Activated CD4-positive, alpha-beta T cell treated with anti-CD3 and anti-CD28 coated beads for 36 hours (primary cell): Measurements from ENCODE around the gene POU3F1. TPM values are rescaled to one million over a fixed set of nuclear protein-coding genes. Genes with fewer than 3 reads are reported as not detected.

Source experiments
- ATAC-seq: fragments of 200-7000 bp; cut with Tn5 transposase; one replicate; pipeline ENCODE4 v1.10.0; 2021; ENCODE audit warnings: mild to moderate bottlenecking, moderate library complexity
- CTCF ChIA-PET: fragments of 350-600 bp; sonication (Branson Sonifier 250); formaldehyde crosslinking; loops from one replicate; lab custom pipeline; 2021; ENCODE audit warnings: antibody characterized with exemption; lab: Charles Lee
- POLR2A ChIA-PET: fragments of 350-600 bp; sonication (Branson Sonifier 250); formaldehyde crosslinking; loops from one replicate; lab custom pipeline; 2021; ENCODE audit warnings: antibody characterized with exemption, inconsistent platforms; lab: Charles Lee
- DNase-seq: peaks from one replicate; pipeline ENCODE4 v3.0.0-alpha.2; 2020
- H3K27ac Mint-ChIP-seq: one replicate; pipeline ENCODE4 v1.8.0; 2021; ENCODE audit warnings: mixed read lengths
- H3K27me3 Mint-ChIP-seq: one replicate; pipeline ENCODE4 v1.8.0; 2021; ENCODE audit warnings: mixed read lengths
- H3K36me3 Mint-ChIP-seq: one replicate; pipeline ENCODE4 v1.8.0; 2021; ENCODE audit warnings: low read depth, mixed read lengths
- H3K4me1 Mint-ChIP-seq: one replicate; pipeline ENCODE4 v1.8.0; 2021; ENCODE audit warnings: mixed read lengths
- H3K4me3 Mint-ChIP-seq: one replicate; pipeline ENCODE4 v1.8.0; 2021; ENCODE audit warnings: mild to moderate bottlenecking, moderate library complexity, mixed read lengths
- H3K9me3 Mint-ChIP-seq: one replicate; pipeline ENCODE4 v1.8.0; 2021; ENCODE audit warnings: low read depth, mixed read lengths
- intact Hi-C, 2 experiments: fragments of 100-400 bp; cut with DNase I in 1 of 2; cut with micrococcal nuclease in 1 of 2; formaldehyde crosslinking; loops; one replicate each; pipeline versions ENCODE4 v1.14.2 to v1.15.1; 2022 to 2024; cut with DNase I, micrococcal nuclease
- total RNA-seq, 2 experiments: library from RNA; stranded (reverse); gene quantifications; one replicate each; pipeline ENCODE4 v1.2.3, GENCODE V29; 2021

The POU3F1 gene
- total RNA-seq, 2 experiments from 2014 or later: 0.11 to 0.26 TPM

GRCh38 chr1:38073534-38074301, 27.1 kb upstream of the POU3F1 start:
- Mint-ChIP-seq H3K27me3 (peaks cover 23% of the 10 kb centered on the region), H3K9me3 (no peaks in the 10 kb centered on the region), H3K4me3 (no peak overlapping the region), H3K4me1 (no peaks in the 10 kb centered on the region), H3K27ac (no peak overlapping the region), H3K36me3 (no peaks in the 10 kb centered on the region)
- CTCF ChIA-PET: interaction anchor here (0.5 kb wide), 1 partner anchor 53 kb away, joined by 3 read pairs; no protein-coding TSS in a partner anchor
- ATAC-seq (no peak), DNase-seq (no peak)
- intact Hi-C loops: loop anchor here in 1 of 2 experiments (5.0 kb wide), 1 partner anchor 46 kb away; no protein-coding TSS in a partner anchor
- POLR2A ChIA-PET: no interaction called here

GRCh38 chr1:38072858-38073257, 26.3 kb upstream of the POU3F1 start:
- CTCF ChIA-PET: interaction anchor here (0.7 to 2.1 kb wide), 7 partner anchors 9 to 64 kb away, joined by 3 to 27 read pairs (median 4); no protein-coding TSS in a partner anchor
- H3K27me3 Mint-ChIP-seq: peaks cover 27% of the 10 kb centered on the region

GRCh38 chr1:38071312-38072256, 25.0 kb upstream of the POU3F1 start:
- Mint-ChIP-seq H3K36me3 (no peaks in the 10 kb centered on the region), H3K27me3 (peaks cover 34% of the 10 kb centered on the region), H3K27ac (no peak overlapping the region), H3K4me1 (no peaks in the 10 kb centered on the region), H3K9me3 (no peaks in the 10 kb centered on the region), H3K4me3 (no peak overlapping the region)
- CTCF ChIA-PET: interaction anchor here (0.5 to 2.1 kb wide), 15 partner anchors 10 to 332 kb away, joined by 3 to 27 read pairs (median 3); partner anchors contain the start of gene SF3A3
- DNase-seq (no peak), ATAC-seq (peak; percentile 96)
- intact Hi-C loops: loop anchor here (1.0 to 5.0 kb wide), 2 partner anchors 44 to 45 kb away; no protein-coding TSS in a partner anchor
- POLR2A ChIA-PET: interaction anchor here (1.2 kb wide), 1 partner anchor 47 kb away, joined by 3 read pairs; no protein-coding TSS in a partner anchor

More at GRCh38 chr1:38072858-38073257, 26.3 kb upstream of the POU3F1 start:
- no peak for ATAC-seq
- DNase-seq: no peak
- H3K4me1 Mint-ChIP-seq: no peaks in the 10 kb centered on the region
- POLR2A ChIA-PET: no interaction called here
- H3K27ac Mint-ChIP-seq: no peak overlapping the region
- intact Hi-C loops: loop anchor here (1.0 to 5.0 kb wide), 2 partner anchors 46 to 47 kb away; no protein-coding TSS in a partner anchor
- H3K4me3 Mint-ChIP-seq: no peak overlapping the region
- no peaks in the 10 kb centered on the region for H3K9me3 Mint-ChIP-seq
- H3K36me3 Mint-ChIP-seq: no peaks in the 10 kb centered on the region

GRCh38 chr1:38068980-38069340, 22.4 kb upstream of the POU3F1 start:
- ChIA-PET POLR2A (no interaction called here), CTCF (interaction anchor here (0.6 kb wide), 1 partner anchor 46 kb away, joined by 6 read pairs; no protein-coding TSS in a partner anchor)
- no peaks in the 10 kb centered on the region for H3K9me3 Mint-ChIP-seq
- intact Hi-C loops: no loop called here
- no peaks in the 10 kb centered on the region for H3K4me1 Mint-ChIP-seq
- no peak overlapping the region for H3K4me3 Mint-ChIP-seq
- no peaks in the 10 kb centered on the region for H3K36me3 Mint-ChIP-seq
- ATAC-seq (no peak), DNase-seq (no peak)
- H3K27ac Mint-ChIP-seq: no peak overlapping the region
- peaks cover 34% of the 10 kb centered on the region for H3K27me3 Mint-ChIP-seq

- no peaks in the 10 kb centered on the region for H3K36me3 Mint-ChIP-seq
- ATAC-seq (no peak), DNase-seq (no peak)
- no peaks in the 10 kb centered on the region for H3K4me1 Mint-ChIP-seq
- POLR2A ChIA-PET: no interaction called here
- CTCF ChIA-PET: interaction anchor here (0.6 to 0.8 kb wide), 3 partner anchors 20 to 46 kb away, joined by 4 to 7 read pairs (median 6); no protein-coding TSS in a partner anchor
- no peak overlapping the region for H3K27ac Mint-ChIP-seq
- H3K9me3 Mint-ChIP-seq: no peaks in the 10 kb centered on the region
- intact Hi-C loops: no loop called here
- H3K27me3 Mint-ChIP-seq: peaks cover 33% of the 10 kb centered on the region
- H3K4me3 Mint-ChIP-seq: no peak overlapping the region
Observed at GRCh38 chr1:38068220-38068979, 21.8 kb upstream of the POU3F1 start.

GRCh38 chr1:38064197-38064903, 17.8 kb upstream of the POU3F1 start:
- no peaks in the 10 kb centered on the region for H3K36me3 Mint-ChIP-seq
- DNase-seq: no peak
- POLR2A ChIA-PET: no interaction called here
- peaks cover 13% of the 10 kb centered on the region for H3K27me3 Mint-ChIP-seq
- H3K4me3 Mint-ChIP-seq: no peak overlapping the region
- CTCF ChIA-PET: interaction anchor here (0.6 to 1.2 kb wide), 2 partner anchors 23 to 36 kb away, joined by 3 to 4 read pairs; no protein-coding TSS in a partner anchor
- intact Hi-C loops: no loop called here
- no peak for ATAC-seq
- no peaks in the 10 kb centered on the region for H3K9me3 Mint-ChIP-seq
- no peak overlapping the region for H3K27ac Mint-ChIP-seq
- H3K4me1 Mint-ChIP-seq: peaks cover 6% of the 10 kb centered on the region

GRCh38 chr1:38063616-38064015, 17.0 kb upstream of the POU3F1 start:
- DNase-seq (no peak), ATAC-seq (no peak)
- ChIA-PET CTCF (no interaction called here), POLR2A (no interaction called here)
- intact Hi-C loops: no loop called here
- Mint-ChIP-seq H3K4me3 (no peak overlapping the region), H3K27ac (no peak overlapping the region), H3K4me1 (peaks cover 6% of the 10 kb centered on the region), H3K9me3 (no peaks in the 10 kb centered on the region), H3K36me3 (no peaks in the 10 kb centered on the region), H3K27me3 (peaks cover 9% of the 10 kb centered on the region)

- ChIA-PET CTCF (interaction anchor here (0.6 to 1.1 kb wide), 3 partner anchors 10 to 757 kb away, joined by 3 read pairs; no protein-coding TSS in a partner anchor), POLR2A (no interaction called here)
- H3K27ac Mint-ChIP-seq: no peak overlapping the region
- H3K36me3 Mint-ChIP-seq: no peaks in the 10 kb centered on the region
- H3K9me3 Mint-ChIP-seq: no peaks in the 10 kb centered on the region
- no peak for DNase-seq
- peaks cover 6% of the 10 kb centered on the region for H3K4me1 Mint-ChIP-seq
- no peak for ATAC-seq
- H3K4me3 Mint-ChIP-seq: no peak overlapping the region
- intact Hi-C loops: no loop called here
- peaks cover 4% of the 10 kb centered on the region for H3K27me3 Mint-ChIP-seq
Observed at GRCh38 chr1:38062361-38063288, 16.0 kb upstream of the POU3F1 start.

GRCh38 chr1:38061883-38062328, 15.3 kb upstream of the POU3F1 start:
- Mint-ChIP-seq H3K4me1 (peaks cover 6% of the 10 kb centered on the region), H3K27ac (no peak overlapping the region), H3K36me3 (no peaks in the 10 kb centered on the region), H3K4me3 (no peak overlapping the region), H3K9me3 (no peaks in the 10 kb centered on the region), H3K27me3 (no peaks in the 10 kb centered on the region)
- ChIA-PET CTCF (interaction anchor here (0.6 to 1.1 kb wide), 2 partner anchors 11 to 758 kb away, joined by 3 read pairs; no protein-coding TSS in a partner anchor), POLR2A (no interaction called here)
- DNase-seq: peak; percentile 33
- ATAC-seq: peak; percentile 81
- intact Hi-C loops: no loop called here
